HG03521 (cell line): ENCODE results near the gene ITGB2.

Source experiments
- ATAC-seq: cut with Tn5 transposase; IDR thresholded peaks from one replicate; pipeline ENCODE4 v1.9.1; 2021; ENCODE audit warnings: mild to moderate bottlenecking, moderate library complexity; ENCODE audit not compliant: unreplicated experiment

ITGB2 gene

DNA sequence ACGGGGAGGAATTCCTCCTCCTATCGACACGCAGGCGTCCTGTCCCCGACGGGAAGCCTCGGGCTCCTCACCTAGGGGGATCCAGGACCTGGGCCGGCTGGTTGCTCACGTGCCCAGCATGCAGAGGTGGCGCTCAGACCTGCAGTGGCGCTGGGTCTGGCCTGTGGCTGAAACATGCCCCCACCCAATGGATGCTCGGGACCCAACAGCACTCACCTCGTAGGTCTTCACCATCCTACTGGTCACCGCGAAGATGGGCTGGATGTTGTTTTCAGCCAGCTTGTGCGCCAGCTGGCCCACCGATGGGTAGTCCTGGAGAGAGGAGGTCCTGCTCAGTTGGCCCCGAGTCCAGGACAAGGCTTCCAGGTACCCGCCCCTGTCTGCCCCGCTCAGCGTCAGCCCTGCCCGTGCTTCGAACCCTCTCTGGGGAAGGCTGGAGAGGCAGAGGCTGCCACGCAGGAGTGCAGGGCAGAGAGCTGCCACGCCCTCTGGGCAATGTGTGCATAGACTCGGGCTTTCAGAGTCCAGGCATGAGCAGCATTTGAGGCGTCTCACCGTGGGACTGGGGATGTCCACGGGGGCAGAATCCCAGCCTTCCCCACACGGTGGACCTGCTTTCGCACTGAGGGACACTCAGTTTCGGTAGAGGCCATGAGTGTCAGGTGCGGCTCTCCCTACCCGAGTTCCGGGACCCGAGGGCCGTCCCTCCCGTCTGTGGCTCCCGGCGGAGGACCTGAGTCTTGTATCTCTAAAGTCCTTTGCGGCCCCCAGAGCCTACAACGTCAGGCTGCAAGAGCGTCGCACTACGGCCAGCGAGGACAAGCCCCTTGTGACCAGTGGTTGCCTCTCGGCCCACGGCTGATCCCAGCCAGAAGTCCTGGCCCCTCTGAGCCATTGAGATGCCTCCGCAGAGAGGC, 21.6 kb downstream of the ITGB2 start:
- ATAC-seq, result no peak

DNA sequence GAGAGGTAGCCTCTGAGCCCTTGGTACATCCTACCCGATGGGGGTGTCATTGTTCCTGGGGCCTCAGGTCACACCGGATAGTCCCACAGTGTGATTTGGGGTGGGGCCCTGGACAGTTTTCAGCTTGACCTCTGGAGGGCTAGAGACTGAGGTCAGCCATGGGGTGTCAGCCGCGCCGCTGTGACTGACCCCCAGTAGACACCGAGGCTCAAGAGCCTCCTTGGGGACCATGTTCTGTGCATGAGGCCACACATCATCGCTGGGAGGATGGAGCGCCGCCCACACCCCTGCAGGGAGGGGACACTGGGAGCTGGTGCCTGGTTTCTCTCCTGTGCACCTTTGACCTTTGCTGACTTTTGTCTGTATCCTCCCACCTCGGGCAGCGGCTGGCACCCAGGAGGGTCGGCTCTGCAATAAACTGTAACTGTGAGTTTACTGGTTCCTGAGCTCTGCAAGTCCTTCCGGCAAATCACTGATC, 22.6 kb downstream of the ITGB2 start:
- ATAC-seq, result no peak

DNA sequence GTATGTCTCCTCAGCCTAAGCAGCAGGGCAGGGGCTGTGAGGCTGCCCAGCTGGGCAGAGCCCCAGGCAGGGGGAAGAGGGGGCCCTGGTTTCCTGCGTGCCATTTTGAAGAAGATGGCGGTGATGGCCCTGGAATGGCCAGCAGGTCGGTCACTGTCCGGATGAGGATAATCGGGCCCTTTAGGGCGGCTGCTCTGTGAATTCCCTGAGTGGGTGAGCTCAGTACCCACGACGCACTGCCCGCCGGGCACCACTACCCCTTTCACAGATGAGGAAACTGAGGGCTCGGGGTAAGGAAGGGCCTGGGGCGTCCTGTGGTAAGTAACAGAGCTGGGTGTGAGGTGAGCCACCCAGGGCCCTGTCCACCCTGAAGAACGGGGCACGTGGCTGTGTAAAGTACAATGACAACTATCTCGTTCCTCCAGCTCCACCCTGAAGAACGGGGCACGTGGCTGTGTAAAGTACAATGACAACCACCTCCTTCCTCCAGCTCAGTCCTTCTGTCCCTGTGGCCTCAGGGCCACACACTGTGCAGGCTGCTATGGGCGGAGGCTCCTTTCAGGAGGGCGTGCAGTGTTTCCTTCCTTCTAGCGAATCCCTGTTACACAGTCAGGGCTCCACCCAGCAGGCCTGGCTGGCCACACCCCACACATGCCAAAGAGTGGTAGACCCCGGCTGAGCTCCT, 23.2 kb downstream of the ITGB2 start:
- ATAC-seq, result no peak

DNA sequence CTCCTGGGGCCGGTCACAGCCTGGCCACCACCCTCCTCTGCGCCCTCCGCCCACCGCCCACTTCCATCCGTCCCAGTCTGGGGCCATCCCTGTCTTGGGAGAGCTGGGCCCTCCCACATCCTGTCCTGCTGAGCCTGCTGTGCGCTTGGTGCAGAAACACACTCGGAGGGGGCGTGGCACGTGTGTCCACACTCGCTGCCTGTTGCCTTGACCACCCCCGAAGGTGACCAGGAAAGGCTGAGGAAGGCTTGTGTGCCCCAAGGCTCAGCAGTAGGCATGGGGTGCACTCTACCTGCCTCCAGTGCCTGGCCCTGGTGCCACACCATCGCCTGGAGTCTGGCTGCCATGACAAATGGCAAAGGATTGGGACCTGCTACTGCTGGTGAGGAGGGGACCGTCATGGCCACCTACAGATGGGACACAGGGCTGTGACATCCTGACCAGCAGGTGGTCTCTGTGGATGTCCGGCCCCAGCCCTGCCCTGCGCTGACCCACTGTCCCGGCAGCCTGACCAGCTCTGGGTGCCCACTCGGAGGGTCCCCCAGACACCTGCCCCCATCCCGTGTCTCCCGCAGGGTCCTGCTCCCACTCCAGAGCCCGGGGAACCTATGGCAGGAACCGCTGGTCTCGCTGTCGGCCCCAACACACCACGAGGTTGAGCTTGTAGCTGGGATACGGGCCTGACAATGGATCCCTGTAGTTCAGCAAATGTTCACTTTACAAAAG, 24.0 kb downstream of the ITGB2 start:
- no peak for ATAC-seq

DNA sequence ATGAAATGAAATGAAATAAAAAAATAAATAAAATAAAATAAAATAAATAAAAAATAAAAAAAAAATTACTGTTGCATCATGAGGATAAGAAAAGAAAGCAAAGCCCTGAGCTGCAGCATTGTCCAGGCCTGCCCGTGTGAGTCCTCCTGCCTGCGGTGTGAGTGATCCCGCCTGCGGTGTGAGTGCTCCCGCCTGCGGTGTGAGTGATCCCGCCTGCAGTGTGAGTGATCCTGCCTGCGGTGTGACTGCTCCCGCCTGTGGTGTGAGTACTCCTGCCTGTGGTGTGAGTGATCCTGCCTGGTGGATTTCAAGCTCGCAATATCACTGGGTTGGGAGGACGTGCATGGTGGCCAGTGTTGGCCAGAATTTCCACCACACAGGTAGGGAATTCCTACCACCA, 24.8 kb downstream of the ITGB2 start:
- no peak for ATAC-seq

DNA sequence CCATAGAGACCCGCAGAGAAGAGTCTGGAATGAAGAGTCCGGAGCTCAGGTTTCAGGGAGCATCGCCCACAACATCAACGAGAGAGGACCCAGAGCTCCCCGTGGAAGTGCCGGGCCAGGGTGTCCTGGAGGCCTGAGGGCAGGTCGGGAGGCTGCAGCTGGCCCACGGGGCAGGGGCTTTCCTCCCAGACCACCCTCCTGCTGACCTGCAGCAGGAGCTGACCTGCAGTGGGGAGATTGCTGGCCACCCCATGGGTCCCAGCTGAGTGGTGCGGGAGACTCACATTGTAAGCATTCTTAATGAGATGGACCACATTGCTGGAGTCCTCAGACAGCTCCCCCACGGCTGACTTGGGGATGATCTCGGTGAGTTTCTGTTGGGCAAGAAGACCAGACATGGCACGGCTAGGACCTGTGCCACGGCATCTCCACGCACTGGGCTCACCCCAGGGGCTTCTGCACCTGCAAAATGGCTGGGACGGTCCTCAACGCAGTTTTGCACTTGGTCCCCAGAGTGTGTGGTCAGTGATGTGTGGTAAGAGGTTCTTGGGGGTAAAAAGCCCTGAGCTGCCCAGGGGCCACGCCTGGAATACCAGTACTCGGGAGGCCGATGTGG, 25.9 kb downstream of the ITGB2 start:
- ATAC-seq, result no peak

DNA sequence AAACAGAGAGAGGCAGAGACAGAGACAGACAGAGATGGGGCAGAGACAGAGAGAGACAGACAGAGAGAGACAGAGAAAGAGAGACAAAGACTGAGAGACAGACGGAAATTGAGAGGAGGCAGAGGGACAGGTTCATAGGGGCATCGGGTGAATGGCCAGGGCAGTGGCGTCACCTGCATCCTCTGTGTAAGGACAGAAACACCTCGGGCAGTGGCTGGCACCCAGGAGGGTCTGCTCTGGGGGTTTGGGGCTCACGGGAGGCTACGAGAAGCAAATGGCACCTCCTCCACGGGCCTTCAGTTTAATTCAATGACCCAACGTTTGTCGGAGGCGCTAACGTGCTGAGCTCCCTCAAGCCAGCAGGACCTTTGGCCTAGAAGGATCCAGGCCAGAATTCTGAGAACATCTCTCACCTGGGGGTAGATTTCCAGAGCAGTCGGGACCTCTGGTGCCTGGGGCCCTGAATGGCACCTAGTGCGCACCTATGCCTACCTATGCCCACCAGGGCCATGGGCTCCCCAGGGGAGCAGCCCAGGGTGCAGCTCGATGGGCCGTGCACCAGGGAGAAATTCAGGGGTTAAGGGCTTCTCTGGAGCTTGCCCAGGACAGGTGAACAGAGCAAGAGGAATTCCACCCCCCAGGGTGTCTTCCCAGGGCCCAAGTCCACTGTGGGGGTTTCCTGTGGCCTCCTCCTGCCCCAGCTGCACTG, 26.6 kb downstream of the ITGB2 start:
- ATAC-seq, result no peak

DNA sequence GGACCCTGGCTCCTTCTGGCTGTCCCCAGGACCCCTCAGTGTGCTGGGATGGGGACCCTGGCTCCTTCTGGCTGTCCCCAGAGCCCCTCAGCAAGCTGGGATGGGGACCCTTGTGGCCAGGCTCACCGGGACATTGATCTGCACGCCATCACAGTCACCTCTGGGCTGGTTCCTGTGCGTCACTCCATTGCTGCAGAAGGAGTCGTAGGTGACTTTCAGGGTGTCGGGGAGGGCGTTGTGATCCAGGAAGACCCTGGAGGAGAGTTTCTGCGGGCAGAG, 27.5 kb downstream of the ITGB2 start:
- no peak for ATAC-seq

DNA sequence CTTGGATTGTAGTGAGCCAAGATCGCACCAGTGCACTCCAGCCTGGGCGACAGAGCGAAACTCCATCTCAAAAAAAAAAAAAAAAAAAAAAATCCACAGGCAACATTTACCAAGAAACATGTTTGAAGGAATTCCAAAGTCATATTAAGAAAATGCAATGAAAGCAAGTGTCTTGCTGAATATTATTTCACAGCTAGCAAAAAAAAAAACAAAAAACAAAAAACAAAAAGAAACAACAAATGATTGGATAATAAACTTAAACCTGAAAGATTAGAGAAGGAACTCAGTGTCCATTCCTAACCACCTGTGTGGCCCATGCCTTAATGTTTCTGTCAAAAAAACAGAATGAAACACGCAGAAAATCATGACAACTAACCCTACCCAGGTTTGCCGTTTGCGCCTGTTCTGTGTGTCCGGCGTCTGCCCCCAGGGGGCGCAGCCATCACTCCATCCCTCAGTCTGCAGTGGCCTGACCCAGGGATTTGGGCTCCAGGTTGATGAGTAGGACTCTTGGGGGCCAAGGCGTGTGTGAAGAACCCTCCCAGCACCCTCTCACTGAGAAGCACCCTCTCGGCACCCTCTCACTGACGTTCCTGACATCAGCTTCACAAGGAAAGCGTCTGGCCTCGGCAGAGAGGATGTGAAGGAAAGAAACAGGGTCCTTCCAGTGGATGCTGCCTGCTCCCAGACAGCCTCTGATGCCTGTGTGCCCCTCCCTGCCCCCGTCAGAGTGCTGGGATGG, 28.0 kb downstream of the ITGB2 start:
- no peak for ATAC-seq

DNA sequence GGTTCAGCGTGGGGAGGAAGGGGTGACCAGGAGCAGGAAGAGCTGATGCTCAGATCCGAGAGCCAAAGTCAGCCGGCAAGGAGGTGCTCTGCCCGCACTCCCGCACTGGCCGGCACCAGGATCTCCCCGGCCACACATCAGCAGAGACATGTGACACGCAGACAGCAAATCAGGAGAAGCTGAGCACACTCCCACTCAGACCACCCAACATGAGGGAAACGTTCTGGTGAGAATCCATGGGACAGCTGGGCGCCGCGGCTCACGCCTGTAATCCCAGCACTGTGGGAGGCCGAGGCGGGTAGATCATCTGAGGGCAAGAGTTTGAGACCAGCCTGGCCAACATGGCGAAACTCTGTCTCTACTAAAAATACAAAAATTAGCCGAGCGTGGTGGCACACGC, 28.6 kb downstream of the ITGB2 start:
- no peak for ATAC-seq

DNA sequence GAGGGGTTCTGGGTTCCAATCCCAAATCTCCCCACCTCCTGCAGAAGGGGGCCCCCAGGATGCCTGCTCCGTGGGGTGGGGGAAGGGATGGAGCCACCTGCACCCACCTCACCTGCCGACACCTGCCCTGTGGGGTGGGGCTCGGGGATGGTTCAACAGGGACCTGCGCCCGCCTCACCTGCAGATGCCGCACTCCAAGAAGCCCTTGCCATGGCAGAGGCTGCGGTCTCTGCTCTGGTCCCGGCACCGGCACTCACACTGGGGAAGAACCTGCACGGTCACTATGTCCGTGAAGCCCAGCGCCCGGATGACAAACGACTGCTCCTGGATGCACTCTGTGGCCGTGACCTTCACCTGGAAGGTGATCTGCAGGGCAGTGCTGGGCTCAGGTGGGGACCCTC, 29.1 kb downstream of the ITGB2 start:
- no peak for ATAC-seq

DNA sequence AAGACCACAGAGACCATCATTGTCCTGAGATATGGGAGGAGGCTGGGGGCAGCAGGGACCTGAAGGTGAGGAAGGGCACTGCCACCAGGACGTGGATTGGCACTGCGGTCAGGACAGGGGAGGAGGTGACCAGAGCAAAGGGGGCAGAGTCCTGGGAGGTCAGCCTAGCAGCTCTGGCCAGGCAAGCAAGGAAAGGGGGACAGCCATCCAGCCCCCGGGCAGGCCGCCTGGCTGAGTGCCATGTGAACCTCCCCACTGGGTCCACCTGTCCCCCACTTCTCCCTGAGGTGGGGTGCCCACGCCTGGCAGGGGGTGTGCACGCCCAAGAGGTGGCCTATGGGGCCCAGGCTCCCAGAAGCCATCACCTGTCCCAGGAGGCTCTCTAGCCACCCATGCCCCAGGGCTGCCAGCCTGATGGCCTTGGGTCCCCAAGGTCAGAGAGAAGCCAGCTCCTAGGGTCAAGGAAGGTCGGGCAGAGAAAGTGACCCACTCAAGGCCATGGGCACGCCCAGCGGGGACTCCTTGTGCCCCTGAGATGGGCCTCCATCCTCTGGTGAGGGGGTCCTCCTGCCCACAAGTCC, 29.6 kb downstream of the ITGB2 start:
- no peak for ATAC-seq

DNA sequence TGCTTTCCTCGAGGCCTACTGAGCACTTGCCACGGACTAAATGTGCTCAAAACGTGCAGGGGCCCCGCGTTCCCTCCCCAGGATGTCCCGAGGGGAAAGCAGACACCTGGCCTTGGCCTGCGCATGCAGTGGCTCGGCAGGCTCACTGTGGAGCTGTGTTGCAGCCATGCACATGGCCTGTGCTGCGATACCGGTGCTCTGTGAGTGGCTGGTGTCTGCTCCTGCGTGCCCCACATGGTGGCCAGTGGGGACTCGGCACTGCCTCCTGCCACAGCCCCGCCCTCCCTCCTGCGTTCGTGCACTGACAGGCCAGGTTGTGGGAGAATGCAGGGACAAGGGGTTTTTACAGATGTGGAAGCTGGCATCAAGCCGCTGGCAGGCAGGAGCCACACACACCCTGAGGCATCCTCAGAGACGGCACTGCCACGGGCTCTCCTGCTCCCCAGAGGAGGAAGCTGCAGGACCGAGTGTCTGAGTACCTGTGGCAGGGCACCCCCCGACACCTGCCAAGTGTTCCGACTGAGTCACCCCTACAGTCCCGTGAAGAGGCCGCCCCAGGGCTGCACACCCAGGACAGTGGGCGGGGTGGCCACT, 30.3 kb downstream of the ITGB2 start:
- no peak for ATAC-seq

DNA sequence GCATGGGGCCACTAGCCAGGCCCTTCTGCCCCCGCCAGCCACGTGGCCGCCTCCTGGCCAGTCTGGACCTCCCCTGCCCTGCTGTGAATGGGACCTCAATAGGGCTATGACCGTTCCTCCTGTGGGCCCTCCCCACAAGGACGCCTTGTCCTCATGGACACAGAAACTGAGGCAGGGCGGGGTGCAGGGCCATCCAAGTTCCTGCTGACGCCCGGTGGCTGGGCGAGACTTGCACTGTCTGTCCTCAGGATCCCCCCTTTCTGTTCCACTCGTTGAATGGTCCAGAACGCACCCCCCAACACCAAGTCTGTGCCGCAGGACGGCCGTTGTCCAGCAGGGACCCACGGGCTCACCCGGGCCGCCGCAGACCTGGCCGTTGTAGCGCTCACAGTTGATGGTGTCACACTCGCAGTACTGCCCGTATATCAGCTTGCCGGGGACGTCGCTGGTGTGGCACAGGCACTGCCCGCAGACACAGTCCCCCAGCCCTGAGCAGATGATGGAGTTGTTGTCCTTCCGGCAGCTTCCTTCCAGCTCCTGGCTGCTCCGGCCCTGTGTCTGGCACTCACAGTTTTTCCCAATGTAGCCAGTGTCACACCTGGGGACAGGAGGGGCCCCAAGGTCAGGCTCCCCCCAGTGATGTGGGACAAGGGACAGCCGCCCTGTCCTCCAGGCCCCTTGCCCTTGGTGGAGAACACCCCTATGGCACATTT, 30.9 kb downstream of the ITGB2 start:
- ATAC-seq, result no peak

DNA sequence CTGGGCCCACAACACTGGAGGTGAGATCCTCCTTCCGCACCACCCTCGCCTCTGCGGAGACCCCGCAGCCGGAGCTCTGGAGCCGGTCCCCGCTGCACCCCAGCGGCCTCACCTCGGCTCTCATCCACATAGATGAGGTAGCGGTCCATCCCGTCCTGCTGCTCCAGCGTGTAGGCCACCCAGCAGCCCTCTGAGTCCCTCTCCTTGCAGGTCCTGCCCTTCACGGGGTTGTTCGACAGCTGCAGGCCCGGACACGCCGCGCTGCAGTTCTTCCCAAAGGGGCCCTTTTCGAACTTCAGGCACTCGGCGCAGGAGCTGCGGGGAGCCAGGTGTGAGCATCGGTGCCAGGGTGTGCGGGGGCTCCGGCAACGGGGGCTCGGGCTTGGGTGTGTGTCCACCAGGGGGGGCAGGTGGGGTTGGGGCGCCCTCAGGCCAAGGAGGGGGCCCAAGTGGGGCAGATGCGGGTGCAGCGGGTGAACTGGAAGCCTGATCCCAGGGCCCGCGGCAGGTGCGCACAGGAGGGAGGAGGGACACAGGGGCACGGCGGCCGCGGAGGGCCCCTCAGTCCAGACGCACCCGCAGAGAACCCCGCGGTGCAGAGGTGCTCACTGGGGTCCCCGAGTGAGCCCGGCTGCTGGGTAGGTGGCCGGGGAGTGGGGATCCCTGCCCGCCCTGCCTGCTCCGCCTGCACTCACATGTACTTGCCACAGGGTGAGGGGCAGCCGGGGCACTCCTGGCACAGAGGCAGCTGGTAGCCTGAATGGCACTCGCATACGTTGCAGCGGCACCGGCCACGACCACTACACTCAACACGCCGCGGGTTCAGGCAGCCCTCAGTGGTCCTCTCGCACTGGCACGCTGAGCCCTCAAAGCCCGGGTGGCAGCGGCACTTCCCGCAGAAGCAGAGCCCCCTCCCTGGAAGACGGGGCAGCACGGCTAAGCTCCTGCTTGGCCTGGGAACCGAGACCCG, 31.8 kb downstream of the ITGB2 start:
- no peak for ATAC-seq

DNA sequence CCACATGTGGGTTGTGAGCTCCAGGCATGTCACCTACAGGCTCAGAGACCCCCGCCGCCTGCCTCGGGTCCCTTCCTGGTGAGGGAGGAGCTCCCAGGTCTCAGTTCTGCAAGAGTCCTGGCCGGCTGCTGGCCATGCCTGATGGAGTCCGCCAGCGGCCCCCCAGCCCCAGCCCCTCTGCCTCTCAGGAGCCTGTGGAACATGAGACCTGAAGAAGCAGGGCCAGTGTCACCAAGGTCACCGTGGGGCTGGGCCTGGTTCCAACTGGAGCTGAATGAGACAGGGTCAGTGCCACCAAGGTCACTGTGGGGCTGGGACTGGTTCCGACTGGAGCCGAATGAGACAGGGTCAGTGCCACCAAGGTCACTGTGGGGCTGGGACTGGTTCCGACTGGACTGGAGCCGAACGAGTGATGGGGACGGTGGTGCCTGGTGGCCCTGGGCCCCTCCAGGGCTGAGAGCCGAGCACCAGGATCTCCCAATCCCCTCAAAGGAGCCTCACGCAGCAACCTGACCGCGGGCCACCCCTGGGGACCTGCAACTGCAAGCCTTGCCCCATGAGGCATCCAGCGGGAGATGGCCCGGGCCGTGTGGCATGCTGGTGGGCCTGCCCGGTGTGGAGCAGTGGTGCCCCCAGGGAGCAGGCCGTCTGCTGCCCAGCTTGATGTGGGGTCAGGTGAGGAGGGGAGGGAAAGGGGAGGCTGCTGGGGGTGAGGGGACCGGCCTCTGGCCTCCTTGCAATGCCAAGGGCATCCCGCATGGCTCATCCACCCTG, 32.7 kb downstream of the ITGB2 start:
- no peak for ATAC-seq
